Body of pancreas (tissue), 4 donors: ENCODE data around the gene MCF2L2.

Experiments
- POLR2A ChIP-seq, 3 donors: fragments of 450-650 bp; IDR thresholded peaks; one replicate each; pipeline ENCODE4 v1.6.1; 2016; ENCODE audit warnings: antibody characterized with exemption in 3 of 3, mild to moderate bottlenecking in 2 of 3
- TF ChIP-seq, protein P1 (sequence below), 7 experiments: fragments of 450-650 bp in 4 of 7; fragments of 200-600 bp in 3 of 7; sonication (generic) in 3 of 7; IDR thresholded peaks; one replicate each; pipeline ENCODE4 v1.5.1; 2016 to 2019; ENCODE audit warnings: antibody characterized with exemption in 7 of 7

DNA sequence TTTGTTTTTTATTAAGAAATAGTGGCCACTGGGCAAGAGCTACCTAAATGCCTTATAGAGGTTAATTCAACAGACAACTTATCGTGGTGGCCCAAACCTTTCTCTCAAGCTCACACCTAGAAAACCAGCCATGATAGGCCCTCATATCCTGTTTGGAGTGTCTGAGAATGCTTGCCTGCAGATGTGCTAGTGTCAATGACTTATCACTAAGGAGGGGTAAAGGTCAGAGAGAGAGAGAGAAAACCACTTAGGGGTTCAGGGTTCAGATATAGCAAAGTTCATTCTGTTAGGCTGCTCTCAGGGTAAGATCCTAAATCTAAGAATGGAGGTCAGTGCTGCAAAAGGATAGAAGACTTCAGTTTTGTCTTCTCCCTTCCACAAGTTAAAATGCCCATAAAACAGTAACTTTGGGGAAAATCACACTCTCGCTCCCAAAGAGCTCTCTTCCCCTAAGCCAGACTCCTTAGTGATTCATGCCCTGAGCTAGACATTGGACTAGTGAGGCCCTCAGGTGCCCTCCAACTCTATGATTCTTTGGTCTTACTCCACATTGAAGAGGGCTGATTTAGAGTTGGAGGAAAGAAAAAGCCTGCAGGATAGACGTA, 205.7 kb downstream of the MCF2L2 start:
- TF ChIP-seq, protein P1, sequence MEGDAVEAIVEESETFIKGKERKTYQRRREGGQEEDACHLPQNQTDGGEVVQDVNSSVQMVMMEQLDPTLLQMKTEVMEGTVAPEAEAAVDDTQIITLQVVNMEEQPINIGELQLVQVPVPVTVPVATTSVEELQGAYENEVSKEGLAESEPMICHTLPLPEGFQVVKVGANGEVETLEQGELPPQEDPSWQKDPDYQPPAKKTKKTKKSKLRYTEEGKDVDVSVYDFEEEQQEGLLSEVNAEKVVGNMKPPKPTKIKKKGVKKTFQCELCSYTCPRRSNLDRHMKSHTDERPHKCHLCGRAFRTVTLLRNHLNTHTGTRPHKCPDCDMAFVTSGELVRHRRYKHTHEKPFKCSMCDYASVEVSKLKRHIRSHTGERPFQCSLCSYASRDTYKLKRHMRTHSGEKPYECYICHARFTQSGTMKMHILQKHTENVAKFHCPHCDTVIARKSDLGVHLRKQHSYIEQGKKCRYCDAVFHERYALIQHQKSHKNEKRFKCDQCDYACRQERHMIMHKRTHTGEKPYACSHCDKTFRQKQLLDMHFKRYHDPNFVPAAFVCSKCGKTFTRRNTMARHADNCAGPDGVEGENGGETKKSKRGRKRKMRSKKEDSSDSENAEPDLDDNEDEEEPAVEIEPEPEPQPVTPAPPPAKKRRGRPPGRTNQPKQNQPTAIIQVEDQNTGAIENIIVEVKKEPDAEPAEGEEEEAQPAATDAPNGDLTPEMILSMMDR (IDR thresholded peaks at IDR 0.05), result no peak
- TF ChIP-seq POLR2A (IDR thresholded peaks at IDR 0.05), result no peak
